Endothelial cell of umbilical vein (primary cell): ENCODE results near the gene HIPK1. TPM values are rescaled to one million over a fixed set of nuclear protein-coding genes. Genes with fewer than 3 reads are reported as not detected.

Source experiments
- BruUV-seq: library from RNA; stranded (reverse); fragments of 400-500 nt; replicated peaks from 2 replicates; lab custom pipeline; 2021; lab: Mats Ljungman, UMichigan
- CTCF ChIA-PET: fragments of 300-600, 350-600 bp; sonication (Branson Sonifier 250); formaldehyde crosslinking; loops from one replicate; lab custom pipeline; 2021; ENCODE audit warnings: antibody characterized with exemption, inconsistent platforms; lab: Charles Lee
- POLR2A ChIA-PET: fragments of 300-600, 350-600 bp; sonication (Branson Sonifier 250); formaldehyde crosslinking; loops from one replicate; lab custom pipeline; 2021; ENCODE audit warnings: antibody characterized with exemption, inconsistent platforms; lab: Charles Lee
- DNase-seq: peaks from one replicate; pipeline ENCODE4 v3.0.0-alpha.2; 2011; ENCODE audit warnings: low read depth, low spot score
- FAIRE-seq: peaks from 2 replicates; lab custom pipeline; 2011; peaks lifted over from hg19 to GRCh38; lab: Jason Lieb, UNC
- H2AFZ ChIP-seq: 2 replicates; pipeline ENCODE4 v1.6.0; 2012; ENCODE audit warnings: low read depth, low read length, control low read depth, inconsistent platforms
- H3K27ac ChIP-seq: 2 replicates; pipeline ENCODE4 v1.5.1; 2011; ENCODE audit warnings: low read depth, mild to moderate bottlenecking, control low read depth, low read length, moderate library complexity; ENCODE audit not compliant: insufficient read depth
- H3K27me3 ChIP-seq, 2 experiments: 2 replicates each; pipeline versions ENCODE4 v1.6.0 to v1.6.1; 2011; ENCODE audit warnings: low read length in 2 of 2, mixed read lengths in 1 of 2; ENCODE audit not compliant: control insufficient read depth in 2 of 2, insufficient read depth in 2 of 2
- H3K36me3 ChIP-seq, 2 experiments: 2 replicates in 1 of 2; 3 replicates in 1 of 2; pipeline ENCODE4 v1.5.1; 2011; ENCODE audit warnings: low read length in 2 of 2, mild to moderate bottlenecking in 1 of 2, moderate library complexity in 1 of 2; ENCODE audit not compliant: control insufficient read depth in 2 of 2, insufficient read depth in 2 of 2; ENCODE audit errors: extremely low read depth in 1 of 2
- H3K4me1 ChIP-seq: 3 replicates; pipeline ENCODE4 v1.5.1; 2011; ENCODE audit warnings: mild to moderate bottlenecking, low read length; ENCODE audit not compliant: control insufficient read depth, insufficient read depth; ENCODE audit errors: extremely low read depth
- H3K4me2 ChIP-seq: 2 replicates; pipeline ENCODE4 v1.6.1; 2011; ENCODE audit warnings: low read length, control low read depth, mixed read lengths; ENCODE audit not compliant: insufficient read depth
- H3K4me3 ChIP-seq, 3 experiments: fragments of 200-600 bp in 1 of 3; sonication (generic), shearing (Covaris generic) in 1 of 3; replicated peaks in 1 of 3; 2 replicates each; pipeline ENCODE4 v1.5.1; 2011 to 2016; ENCODE audit warnings: control low read depth in 3 of 3, low read length in 3 of 3, mild to moderate bottlenecking in 2 of 3, inconsistent platforms in 1 of 3, low read depth in 1 of 3, moderate library complexity in 1 of 3; ENCODE audit not compliant: insufficient read depth in 1 of 3
- H3K79me2 ChIP-seq: 2 replicates; pipeline ENCODE4 v1.6.0; 2012; ENCODE audit warnings: low read length, inconsistent platforms; ENCODE audit not compliant: control insufficient read depth, insufficient read depth
- H3K9ac ChIP-seq: replicated peaks from 2 replicates; pipeline ENCODE3; 2011; ENCODE audit warnings: low read length, control low read depth; ENCODE audit not compliant: insufficient read depth; ENCODE audit errors: extremely low read depth
- H3K9me1 ChIP-seq: replicated peaks from 3 replicates; pipeline ENCODE4 v1.6.0; 2011; ENCODE audit warnings: mild to moderate bottlenecking, low read length; ENCODE audit not compliant: control insufficient read depth, insufficient read depth; ENCODE audit errors: extremely low read depth
- H3K9me3 ChIP-seq: replicated peaks from 2 replicates; pipeline ENCODE4 v1.5.1; 2012; ENCODE audit warnings: low read length, inconsistent platforms; ENCODE audit not compliant: control insufficient read depth, insufficient read depth
- H4K20me1 ChIP-seq: replicated peaks from 2 replicates; pipeline ENCODE3; 2011; ENCODE audit warnings: mild to moderate bottlenecking, low read length; ENCODE audit not compliant: control insufficient read depth, insufficient read depth; ENCODE audit errors: extremely low read depth
- CTCF ChIP-seq, 2 donors: IDR thresholded peaks; 1 replicate in 1 of 2; 2 replicates in 1 of 2; pipeline ENCODE4 v1.5.1; 2011; ENCODE audit warnings: low read length in 2 of 2, mild to moderate bottlenecking in 2 of 2, moderate library complexity in 2 of 2, control low read depth in 1 of 2, inconsistent platforms in 1 of 2, low read depth in 1 of 2; ENCODE audit not compliant: insufficient read depth in 1 of 2; ENCODE audit errors: extremely low read depth in 1 of 2
- EZH2 ChIP-seq: IDR thresholded peaks from 2 replicates; pipeline ENCODE4 v1.6.1; 2012; ENCODE audit warnings: borderline replicate concordance, low read depth, mild to moderate bottlenecking, moderate library complexity, low read length, inconsistent platforms; ENCODE audit not compliant: severe bottlenecking
- FOS ChIP-seq: IDR thresholded peaks from 2 replicates; pipeline ENCODE4 v1.6.1; 2011; ENCODE audit warnings: mild to moderate bottlenecking, low read length, moderate library complexity, borderline replicate concordance; ENCODE audit not compliant: insufficient read depth
- MAX ChIP-seq: IDR thresholded peaks from 2 replicates; pipeline ENCODE4 v1.6.1; 2011; ENCODE audit not compliant: insufficient read depth, insufficient read length
- MYC ChIP-seq: IDR thresholded peaks from one replicate; pipeline ENCODE4 v1.6.1; 2011; ENCODE audit warnings: mild to moderate bottlenecking, low read depth, low read length
- POLR2AphosphoS5 ChIP-seq: IDR thresholded peaks from 2 replicates; pipeline ENCODE4 v1.6.1; 2012; ENCODE audit warnings: low read depth, mild to moderate bottlenecking, control low read depth, low read length, moderate library complexity; ENCODE audit not compliant: insufficient read depth
- dilution Hi-C: fragments of 300-500 bp; cut with MboI; formaldehyde crosslinking; loops from one replicate; pipeline ENCODE4 v1.15.0; 2019; ENCODE audit warnings: low sequenced_read_pairs; ENCODE audit not compliant: extremely low pct_ligation_motif_present
- intact Hi-C: fragments of 100-400 bp; cut with micrococcal nuclease; formaldehyde crosslinking; loops from one replicate; pipeline ENCODE4 v1.10.0; 2022
- polyA plus RNA-seq, 4 experiments: library from polyadenylated mRNA; depleted of rRNA in 3 of 4; stranded (reverse) in 3 of 4; unstranded in 1 of 4; fragments of >200 nt; gene quantifications; 2 replicates each; pipeline versions ENCODE4 v1.2.1 to v1.2.3, GENCODE V29; 2011 to 2012; ENCODE audit warnings: missing spikeins in 1 of 4
- total RNA-seq: library from RNA; stranded (reverse); gene quantifications from 2 replicates; pipeline ENCODE4 v1.2.3, GENCODE V29; 2021

The HIPK1 gene
- total and polyA plus RNA-seq, 2 donors (not counting 3 experiments of a cell fraction or from before 2014, with no cell fraction given) = 39.3 to 56.1 TPM

DNA sequence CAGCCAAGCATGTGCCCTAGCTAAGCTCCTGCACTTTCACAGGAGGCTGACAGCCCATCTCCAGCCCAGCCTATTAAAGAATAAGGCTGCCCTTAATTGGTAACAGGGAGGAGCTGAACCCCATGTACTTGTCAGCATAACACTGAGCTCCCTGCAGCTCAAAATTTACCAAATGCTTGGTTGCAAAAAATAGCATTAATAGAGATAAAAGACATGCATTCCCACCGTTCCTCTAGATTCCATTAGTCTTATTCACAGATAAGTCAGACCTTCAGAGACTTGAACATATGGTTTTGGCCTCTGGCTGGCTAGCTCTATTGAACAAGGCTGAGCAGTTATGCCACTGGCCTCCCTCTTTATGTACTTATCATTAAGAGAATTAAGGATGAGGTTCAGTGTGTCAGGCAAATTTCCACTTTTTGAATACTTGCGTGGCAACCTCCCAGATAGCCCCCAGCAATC, 79.4 kb downstream of the HIPK1 start:
- FAIRE-seq = no peak
- intact Hi-C loops (no loop called here), dilution Hi-C loops (no loop called here)
- H2AFZ ChIP-seq = no peak overlapping the region
- H3K4me1 ChIP-seq = no peaks in the 10 kb centered on the region
- no peak overlapping the region for H3K9ac ChIP-seq
- TF ChIP-seq EZH2 (no peak), FOS (no peak), MYC (no peak)
- no peaks in the 10 kb centered on the region for H3K36me3 ChIP-seq
- no peak overlapping the region for H3K27ac ChIP-seq
- H4K20me1 ChIP-seq = no peaks in the 10 kb centered on the region
- no peaks in the 10 kb centered on the region for H3K79me2 ChIP-seq
- no peak for DNase-seq
- H3K9me1 ChIP-seq = no peaks in the 10 kb centered on the region
- H3K9me3 ChIP-seq = no peaks in the 10 kb centered on the region
- BruUV-seq = no TSS peak
- no peak overlapping the region for H3K4me2 ChIP-seq
- ChIA-PET CTCF (interaction anchor here (1.5 kb wide), 1 partner anchor 30 kb away, joined by 6 read pairs; no protein-coding TSS in a partner anchor), POLR2A (no interaction called here)
- no peak overlapping the region for H3K4me3 ChIP-seq
- H3K27me3 ChIP-seq = peaks cover 0 to 4% of the 10 kb centered on the region in 2 experiments

DNA sequence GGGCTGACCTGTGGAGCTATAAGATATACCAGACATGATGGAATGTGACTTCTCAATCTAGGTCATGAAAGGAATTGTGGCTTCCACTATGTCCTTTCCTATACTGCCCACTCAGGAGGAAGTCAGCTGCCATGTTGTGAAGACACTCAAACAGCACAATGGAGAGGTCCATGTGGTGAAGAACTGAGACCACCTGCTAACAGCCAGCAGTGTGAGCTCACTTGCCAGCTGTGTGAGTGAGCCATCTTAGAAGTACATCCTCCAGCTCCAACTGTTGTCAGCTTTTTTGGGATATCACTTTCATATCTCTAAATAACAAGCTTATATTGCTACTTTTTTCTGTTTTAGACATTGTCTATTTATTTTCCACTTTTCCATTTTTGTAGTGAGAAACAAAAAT, 79.9 kb downstream of the HIPK1 start:
- Histone ChIP-seq H3K4me2 (no peak overlapping the region), H3K4me3 (no peak overlapping the region), H3K79me2 (no peaks in the 10 kb centered on the region), H3K27me3 (peaks cover 0 to 4% of the 10 kb centered on the region in 2 experiments), H2AFZ (no peak overlapping the region), H3K36me3 (no peaks in the 10 kb centered on the region), H3K9me1 (no peaks in the 10 kb centered on the region), H3K27ac (no peak overlapping the region), H3K4me1 (no peaks in the 10 kb centered on the region), H3K9me3 (no peaks in the 10 kb centered on the region), H3K9ac (no peak overlapping the region), H4K20me1 (no peaks in the 10 kb centered on the region)
- no TSS peak for BruUV-seq
- CTCF ChIA-PET = interaction anchor here (1.5 kb wide), 1 partner anchor 30 kb away, joined by 6 read pairs; no protein-coding TSS in a partner anchor
- TF ChIP-seq CTCF (IDR thresholded peaks at IDR 0.05; ENCODE audit: extremely low read depth in 1 of 2, insufficient read depth in 1 of 2, low read depth in 1 of 2, low read length in 2 of 2) (no peak), POLR2AphosphoS5 (no peak), MAX (no peak)
- no peak for DNase-seq
- POLR2A ChIA-PET = no interaction called here
- intact Hi-C loops = no loop called here
- dilution Hi-C loops = no loop called here
- FAIRE-seq = no peak
